Liver (tissue), 9 donors: ENCODE data around the gene MYADML2. TPM values are rescaled to one million over a fixed set of nuclear protein-coding genes. Genes with fewer than 3 reads are reported as not detected.

Experiments used
- DNase-seq: peaks from one replicate; pipeline ENCODE4 v3.0.0-alpha.2; 2017; ENCODE audit warnings: low spot score
- H3K27ac ChIP-seq, 2 donors: one replicate each; pipeline ENCODE4 v1.7.0; 2013; ENCODE audit warnings: inconsistent platforms in 2 of 2, low read length in 2 of 2, control low read depth in 1 of 2, low read depth in 1 of 2, mild to moderate bottlenecking in 1 of 2
- H3K27me3 ChIP-seq, 4 donors: one replicate each; pipeline versions ENCODE4 v1.6.1 to v1.7.0; 2013; ENCODE audit warnings: low read length in 3 of 4, inconsistent platforms in 1 of 4, mild to moderate bottlenecking in 1 of 4, moderate library complexity in 1 of 4; ENCODE audit not compliant: control insufficient read depth in 4 of 4, insufficient read depth in 4 of 4
- H3K36me3 ChIP-seq, 4 donors: one replicate each; pipeline versions ENCODE4 v1.6.1 to v1.7.0; 2013; ENCODE audit warnings: low read length in 3 of 4, mild to moderate bottlenecking in 3 of 4, low read depth in 1 of 4, moderate library complexity in 1 of 4; ENCODE audit not compliant: control insufficient read depth in 4 of 4, insufficient read depth in 3 of 4
- H3K4me1 ChIP-seq, 4 donors: one replicate each; pipeline versions ENCODE4 v1.6.1 to v1.7.0; 2013; ENCODE audit warnings: low read length in 3 of 4, mild to moderate bottlenecking in 3 of 4, moderate library complexity in 1 of 4; ENCODE audit not compliant: control insufficient read depth in 4 of 4, insufficient read depth in 4 of 4
- H3K4me3 ChIP-seq, 3 donors: one replicate each; pipeline versions ENCODE4 v1.6.1 to v1.7.0; 2013; ENCODE audit warnings: low read length in 3 of 3, control low read depth in 1 of 3, low read depth in 1 of 3, mild to moderate bottlenecking in 1 of 3
- H3K9ac ChIP-seq, 2 donors: one replicate each; pipeline ENCODE4 v1.7.0; 2013; ENCODE audit warnings: low read length in 2 of 2, mild to moderate bottlenecking in 2 of 2, moderate library complexity in 2 of 2, control low read depth in 1 of 2, low read depth in 1 of 2
- H3K9me3 ChIP-seq, 4 donors: one replicate each; pipeline versions ENCODE4 v1.6.1 to v1.7.0; 2013; ENCODE audit warnings: low read length in 3 of 4; ENCODE audit not compliant: control insufficient read depth in 4 of 4
- EGR1 ChIP-seq, 2 donors: IDR thresholded peaks; 2 replicates each; pipeline ENCODE4 v1.6.1; 2016 to 2018; ENCODE audit warnings: antibody characterized with exemption in 2 of 2, low read depth in 2 of 2
- FOXA1 ChIP-seq: IDR thresholded peaks from 2 replicates; pipeline ENCODE4 v1.6.1; 2016; ENCODE audit warnings: antibody characterized with exemption
- FOXA2 ChIP-seq: IDR thresholded peaks from 2 replicates; pipeline ENCODE4 v1.6.1; 2016; ENCODE audit warnings: antibody characterized with exemption
- GABPA ChIP-seq, 2 donors: IDR thresholded peaks in 1 of 2; conservative IDR thresholded peaks in 1 of 2; 2 replicates each; pipeline ENCODE4 v1.6.1; 2016; ENCODE audit warnings: antibody characterized with exemption in 2 of 2, mild to moderate bottlenecking in 1 of 2, moderate library complexity in 1 of 2
- HNF4A ChIP-seq, 2 donors: conservative IDR thresholded peaks; 2 replicates each; pipeline ENCODE4 v1.6.1; 2016; ENCODE audit warnings: antibody characterized with exemption in 2 of 2, mild to moderate bottlenecking in 2 of 2
- HNF4G ChIP-seq: IDR thresholded peaks from 2 replicates; pipeline ENCODE4 v1.6.1; 2016; ENCODE audit warnings: antibody characterized with exemption
- NR2F2 ChIP-seq: IDR thresholded peaks from 2 replicates; pipeline ENCODE4 v1.6.1; 2016; ENCODE audit warnings: antibody characterized with exemption
- RAD21 ChIP-seq, 2 donors: IDR thresholded peaks; 2 replicates each; pipeline ENCODE4 v1.6.1; 2016; ENCODE audit warnings: antibody characterized with exemption in 2 of 2, mild to moderate bottlenecking in 2 of 2
- RXRA ChIP-seq, 2 donors: IDR thresholded peaks; 2 replicates each; pipeline ENCODE4 v1.6.1; 2017 to 2018; ENCODE audit warnings: antibody characterized with exemption in 2 of 2, mild to moderate bottlenecking in 1 of 2
- SP1 ChIP-seq: IDR thresholded peaks from 2 replicates; pipeline ENCODE4 v1.6.1; 2018; ENCODE audit warnings: antibody characterized with exemption, mild to moderate bottlenecking
- TAF1 ChIP-seq: conservative IDR thresholded peaks from 2 replicates; pipeline ENCODE4 v1.6.1; 2016; ENCODE audit warnings: antibody characterized with exemption, mild to moderate bottlenecking
- YY1 ChIP-seq: IDR thresholded peaks from 2 replicates; pipeline ENCODE4 v1.6.1; 2016; ENCODE audit warnings: antibody characterized with exemption, mild to moderate bottlenecking
- WGBS: extraction: QIAGEN DNeasy Blood & Tissue Kit; methylation state at CpG from one replicate; pipeline ENCODE4 v1.1.7; 2013; 5-methylcytosine and 5-hydroxymethylcytosine counted together
- polyA plus RNA-seq, 2 donors: library from polyadenylated mRNA; stranded (reverse) in 1 of 2; unstranded in 1 of 2; fragments of 200-250 nt in 1 of 2; fragments of >200 nt in 1 of 2; fragmentation: Nextera tagmentation in 1 of 2; extraction: Ambion mirVana in 1 of 2; gene quantifications; one replicate each; pipeline versions ENCODE4 v1.2.1 to v1.2.3, GENCODE V29; 2013 to 2015
- total RNA-seq, 2 donors: library from RNA; depleted of rRNA; stranded (reverse); fragments of >200 nt; gene quantifications; one replicate each; pipeline ENCODE4 v1.2.3, GENCODE V29; 2014
- TF ChIP-seq, protein P1 (sequence below): IDR thresholded peaks from 2 replicates; pipeline ENCODE4 v1.6.1; 2016; ENCODE audit warnings: antibody characterized with exemption, mild to moderate bottlenecking
- TF ChIP-seq, protein P2 (sequence below): IDR thresholded peaks from 2 replicates; pipeline ENCODE4 v1.6.1; 2016; ENCODE audit warnings: antibody characterized with exemption
- TF ChIP-seq, protein P3 (sequence below): fragments of 150-350 bp; IDR thresholded peaks from 2 replicates; pipeline ENCODE4 v1.5.1; 2017; ENCODE audit warnings: improper control_type of control experiment, low read depth, low read length; ENCODE audit not compliant: missing input control
- TF ChIP-seq, protein P4 (sequence below): IDR thresholded peaks from 2 replicates; pipeline ENCODE4 v1.6.1; 2016; ENCODE audit warnings: antibody characterized with exemption
- donor health status: healthy.
- donor health status: healthy.
- donor health status: healthy.
- donor health status: healthy.
- donor health status: healthy.

The MYADML2 gene
- total and polyA plus RNA-seq, 4 donors, result not detected

DNA sequence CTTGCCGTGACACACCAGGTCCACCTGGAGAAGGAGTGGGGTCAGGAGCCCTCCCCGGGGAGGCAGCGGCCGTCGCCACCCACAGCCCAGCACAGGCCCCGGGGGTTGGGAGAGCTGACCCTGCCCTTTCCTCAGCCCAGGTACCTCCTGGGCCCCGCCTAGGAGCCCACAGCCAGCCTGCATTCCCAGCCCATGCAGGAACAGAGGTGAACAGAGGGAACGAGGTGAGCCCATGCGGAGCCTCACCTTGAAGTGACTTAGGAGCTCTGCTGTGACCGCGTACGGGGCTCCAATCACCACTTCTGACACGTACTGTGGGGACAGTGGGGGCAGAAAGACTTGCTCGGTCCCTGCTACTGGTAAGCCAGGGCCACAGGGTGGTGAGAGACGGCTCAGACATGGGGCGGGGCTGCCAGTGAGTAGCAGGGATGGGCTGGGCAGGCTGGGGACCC lies 41.6 kb downstream of the MYADML2 start:
- 95% methylated on average over 16 of the region's 16 CpGs for WGBS
- no peak overlapping the region for H3K27ac ChIP-seq
- H3K9me3 ChIP-seq, result no peaks in the 10 kb centered on the region
- H3K4me3 ChIP-seq, result no peak overlapping the region
- H3K36me3 ChIP-seq, result peaks cover 0 to 36% (median 19%) of the 10 kb centered on the region in 4 donors
- H3K27me3 ChIP-seq, result no peaks in the 10 kb centered on the region
- no peak for DNase-seq
- peaks cover 7 to 45% (median 24%) of the 10 kb centered on the region in 4 donors for H3K4me1 ChIP-seq
- H3K9ac ChIP-seq, result no peak overlapping the region
- TF ChIP-seq, protein P1, sequence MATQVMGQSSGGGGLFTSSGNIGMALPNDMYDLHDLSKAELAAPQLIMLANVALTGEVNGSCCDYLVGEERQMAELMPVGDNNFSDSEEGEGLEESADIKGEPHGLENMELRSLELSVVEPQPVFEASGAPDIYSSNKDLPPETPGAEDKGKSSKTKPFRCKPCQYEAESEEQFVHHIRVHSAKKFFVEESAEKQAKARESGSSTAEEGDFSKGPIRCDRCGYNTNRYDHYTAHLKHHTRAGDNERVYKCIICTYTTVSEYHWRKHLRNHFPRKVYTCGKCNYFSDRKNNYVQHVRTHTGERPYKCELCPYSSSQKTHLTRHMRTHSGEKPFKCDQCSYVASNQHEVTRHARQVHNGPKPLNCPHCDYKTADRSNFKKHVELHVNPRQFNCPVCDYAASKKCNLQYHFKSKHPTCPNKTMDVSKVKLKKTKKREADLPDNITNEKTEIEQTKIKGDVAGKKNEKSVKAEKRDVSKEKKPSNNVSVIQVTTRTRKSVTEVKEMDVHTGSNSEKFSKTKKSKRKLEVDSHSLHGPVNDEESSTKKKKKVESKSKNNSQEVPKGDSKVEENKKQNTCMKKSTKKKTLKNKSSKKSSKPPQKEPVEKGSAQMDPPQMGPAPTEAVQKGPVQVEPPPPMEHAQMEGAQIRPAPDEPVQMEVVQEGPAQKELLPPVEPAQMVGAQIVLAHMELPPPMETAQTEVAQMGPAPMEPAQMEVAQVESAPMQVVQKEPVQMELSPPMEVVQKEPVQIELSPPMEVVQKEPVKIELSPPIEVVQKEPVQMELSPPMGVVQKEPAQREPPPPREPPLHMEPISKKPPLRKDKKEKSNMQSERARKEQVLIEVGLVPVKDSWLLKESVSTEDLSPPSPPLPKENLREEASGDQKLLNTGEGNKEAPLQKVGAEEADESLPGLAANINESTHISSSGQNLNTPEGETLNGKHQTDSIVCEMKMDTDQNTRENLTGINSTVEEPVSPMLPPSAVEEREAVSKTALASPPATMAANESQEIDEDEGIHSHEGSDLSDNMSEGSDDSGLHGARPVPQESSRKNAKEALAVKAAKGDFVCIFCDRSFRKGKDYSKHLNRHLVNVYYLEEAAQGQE, result no peak
- TF ChIP-seq, protein P2, sequence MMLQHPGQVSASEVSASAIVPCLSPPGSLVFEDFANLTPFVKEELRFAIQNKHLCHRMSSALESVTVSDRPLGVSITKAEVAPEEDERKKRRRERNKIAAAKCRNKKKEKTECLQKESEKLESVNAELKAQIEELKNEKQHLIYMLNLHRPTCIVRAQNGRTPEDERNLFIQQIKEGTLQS, result no peak
- no peak for TF ChIP-seq FOXA2
- no peak for TF ChIP-seq HNF4A (conservative IDR thresholded peaks at IDR 0.05)
- no peak for TF ChIP-seq HNF4G

DNA sequence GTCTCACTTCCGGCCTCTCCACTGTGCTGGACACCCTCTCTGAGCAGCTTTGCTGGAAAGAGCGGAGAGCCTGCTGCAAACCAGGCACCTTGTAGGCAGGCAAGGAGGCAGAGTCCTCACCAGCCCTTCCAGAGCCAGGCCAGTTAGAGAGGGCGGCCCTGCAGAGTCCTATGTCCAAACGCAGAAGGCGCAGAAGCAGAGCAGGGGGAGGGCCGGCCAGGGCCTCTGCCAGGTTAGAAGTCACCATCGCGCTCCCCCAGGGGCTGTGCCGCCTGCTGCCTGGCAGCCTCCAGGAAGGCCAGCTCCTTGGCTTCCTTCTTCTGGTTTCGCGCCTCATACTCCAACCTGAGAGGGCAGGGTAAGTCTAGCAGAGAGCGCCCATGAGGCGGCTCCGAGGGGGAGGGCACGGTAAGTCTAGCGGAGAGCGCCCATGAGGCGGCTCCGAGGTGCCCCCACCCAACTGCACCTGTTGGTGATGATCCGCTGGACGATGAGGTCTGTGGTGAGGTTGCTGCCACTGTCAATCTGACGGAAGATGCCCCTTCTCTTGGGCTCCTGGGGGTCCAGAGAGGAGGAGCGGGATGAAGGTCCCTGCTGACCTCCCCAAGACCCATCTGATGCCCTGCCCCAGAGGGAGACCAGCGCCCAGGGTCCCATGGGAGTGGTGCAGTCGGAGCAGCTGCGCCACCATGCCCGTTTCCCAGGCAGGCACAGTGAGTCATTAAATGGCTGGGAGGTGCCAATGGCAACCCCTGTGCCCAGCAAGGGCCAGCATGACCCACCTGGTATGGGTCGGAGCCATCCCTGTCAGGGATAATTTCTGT lies 42.2 kb downstream of the MYADML2 start:
- H3K36me3 ChIP-seq, result peaks cover 0 to 36% (median 19%) of the 10 kb centered on the region in 4 donors
- no peak overlapping the region for H3K27ac ChIP-seq
- no peak for TF ChIP-seq YY1
- no peak for TF ChIP-seq FOXA1
- TF ChIP-seq, protein P3, sequence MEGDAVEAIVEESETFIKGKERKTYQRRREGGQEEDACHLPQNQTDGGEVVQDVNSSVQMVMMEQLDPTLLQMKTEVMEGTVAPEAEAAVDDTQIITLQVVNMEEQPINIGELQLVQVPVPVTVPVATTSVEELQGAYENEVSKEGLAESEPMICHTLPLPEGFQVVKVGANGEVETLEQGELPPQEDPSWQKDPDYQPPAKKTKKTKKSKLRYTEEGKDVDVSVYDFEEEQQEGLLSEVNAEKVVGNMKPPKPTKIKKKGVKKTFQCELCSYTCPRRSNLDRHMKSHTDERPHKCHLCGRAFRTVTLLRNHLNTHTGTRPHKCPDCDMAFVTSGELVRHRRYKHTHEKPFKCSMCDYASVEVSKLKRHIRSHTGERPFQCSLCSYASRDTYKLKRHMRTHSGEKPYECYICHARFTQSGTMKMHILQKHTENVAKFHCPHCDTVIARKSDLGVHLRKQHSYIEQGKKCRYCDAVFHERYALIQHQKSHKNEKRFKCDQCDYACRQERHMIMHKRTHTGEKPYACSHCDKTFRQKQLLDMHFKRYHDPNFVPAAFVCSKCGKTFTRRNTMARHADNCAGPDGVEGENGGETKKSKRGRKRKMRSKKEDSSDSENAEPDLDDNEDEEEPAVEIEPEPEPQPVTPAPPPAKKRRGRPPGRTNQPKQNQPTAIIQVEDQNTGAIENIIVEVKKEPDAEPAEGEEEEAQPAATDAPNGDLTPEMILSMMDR, result no peak
- TF ChIP-seq NR2F2, result no peak
- no peak for TF ChIP-seq GABPA (IDR thresholded peaks at IDR 0.05 in 1 of 2, conservative IDR thresholded peaks at IDR 0.05 in 1 of 2)
- TF ChIP-seq, protein P1, result no peak
- TF ChIP-seq FOXA2, result no peak
- no peak for TF ChIP-seq TAF1
- TF ChIP-seq, protein P4, sequence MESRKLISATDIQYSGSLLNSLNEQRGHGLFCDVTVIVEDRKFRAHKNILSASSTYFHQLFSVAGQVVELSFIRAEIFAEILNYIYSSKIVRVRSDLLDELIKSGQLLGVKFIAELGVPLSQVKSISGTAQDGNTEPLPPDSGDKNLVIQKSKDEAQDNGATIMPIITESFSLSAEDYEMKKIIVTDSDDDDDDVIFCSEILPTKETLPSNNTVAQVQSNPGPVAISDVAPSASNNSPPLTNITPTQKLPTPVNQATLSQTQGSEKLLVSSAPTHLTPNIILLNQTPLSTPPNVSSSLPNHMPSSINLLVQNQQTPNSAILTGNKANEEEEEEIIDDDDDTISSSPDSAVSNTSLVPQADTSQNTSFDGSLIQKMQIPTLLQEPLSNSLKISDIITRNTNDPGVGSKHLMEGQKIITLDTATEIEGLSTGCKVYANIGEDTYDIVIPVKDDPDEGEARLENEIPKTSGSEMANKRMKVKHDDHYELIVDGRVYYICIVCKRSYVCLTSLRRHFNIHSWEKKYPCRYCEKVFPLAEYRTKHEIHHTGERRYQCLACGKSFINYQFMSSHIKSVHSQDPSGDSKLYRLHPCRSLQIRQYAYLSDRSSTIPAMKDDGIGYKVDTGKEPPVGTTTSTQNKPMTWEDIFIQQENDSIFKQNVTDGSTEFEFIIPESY, result no peak
- no peak for TF ChIP-seq RXRA (IDR thresholded peaks at IDR 0.05)
- TF ChIP-seq RAD21 (IDR thresholded peaks at IDR 0.05), result no peak
- TF ChIP-seq EGR1 (IDR thresholded peaks at IDR 0.05; ENCODE audit: low read depth in 2 of 2), result no peak
- no peak for TF ChIP-seq SP1
- TF ChIP-seq HNF4G, result no peak
- no peaks in the 10 kb centered on the region for H3K9me3 ChIP-seq
- no peak overlapping the region for H3K9ac ChIP-seq
- peaks cover 7 to 38% (median 19%) of the 10 kb centered on the region in 4 donors for H3K4me1 ChIP-seq
- H3K4me3 ChIP-seq, result no peak overlapping the region
- no peaks in the 10 kb centered on the region for H3K27me3 ChIP-seq
- DNase-seq, result no peak
- 91% methylated on average over 28 of the region's 28 CpGs for WGBS
